ENCODE data around the gene INHBE.

The INHBE gene

DNA sequence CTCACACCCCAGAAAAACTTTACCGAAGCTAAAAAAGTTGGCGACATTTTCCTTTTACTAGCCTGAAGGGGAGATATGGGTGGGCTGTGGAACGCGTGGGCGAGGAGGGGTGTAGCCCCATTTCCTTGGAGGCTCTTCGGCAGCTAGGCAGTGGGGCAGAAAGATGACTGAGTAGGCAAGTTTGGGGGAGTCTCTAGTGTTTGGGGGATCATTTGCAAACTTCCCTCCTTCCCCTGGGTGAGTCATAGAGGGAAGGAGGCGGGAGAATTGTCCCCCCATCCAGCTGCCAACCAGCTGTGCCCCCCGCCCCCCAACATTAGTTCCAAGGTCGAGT, 6.8 kb downstream of the INHBE start:
- DNase-seq = no peak

DNA sequence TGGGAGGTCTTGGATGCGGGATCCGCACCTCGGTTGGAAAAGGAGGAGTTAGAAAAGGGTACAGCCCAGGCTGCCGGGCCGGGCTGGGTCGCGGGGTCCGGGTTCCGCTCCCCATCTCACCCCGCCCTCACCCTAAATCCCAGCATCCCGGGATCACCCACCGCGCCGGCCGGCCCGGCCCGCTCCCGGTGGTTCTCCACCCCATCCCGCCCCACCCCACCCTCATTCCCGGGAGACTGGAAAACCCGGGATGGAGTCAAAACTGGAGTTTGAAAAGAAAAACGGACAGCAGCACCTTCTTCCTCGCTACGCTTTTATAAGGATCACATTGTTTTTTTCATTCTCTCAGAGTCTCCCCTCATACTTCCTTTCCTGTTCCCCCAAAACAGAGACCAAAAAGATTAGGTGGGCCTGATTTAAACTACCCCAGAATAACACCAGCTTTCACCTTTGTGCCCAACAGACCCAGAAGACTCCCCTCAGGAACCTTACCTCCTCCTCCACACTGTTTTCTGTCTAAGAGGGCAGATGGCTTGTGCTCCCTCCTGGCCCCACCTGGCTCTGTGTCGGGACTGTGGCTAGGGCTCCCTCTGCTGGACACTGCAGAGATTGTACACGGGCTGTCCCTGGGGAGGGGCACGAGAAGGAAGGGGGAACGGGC, 7.3 kb downstream of the INHBE start:
- peak; percentile 82 to 86 for DNase-seq

DNA sequence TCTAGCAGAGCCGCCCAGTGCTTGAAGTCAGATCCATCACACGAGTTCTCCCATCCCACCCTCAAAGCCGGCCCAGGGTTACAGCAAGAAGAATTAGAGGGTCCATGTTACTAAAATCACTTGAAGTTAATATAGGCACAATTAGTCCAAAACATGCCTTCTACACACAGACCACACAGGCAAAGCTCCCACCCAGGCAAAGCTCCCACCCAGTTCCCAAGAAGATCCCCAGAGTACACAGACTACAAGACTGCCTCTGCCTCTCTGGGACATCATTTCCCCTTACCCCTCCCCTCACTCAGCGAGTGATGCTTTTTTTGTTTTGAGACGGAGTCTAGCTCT, 7.8 kb downstream of the INHBE start:
- DNase-seq = no peak

DNA sequence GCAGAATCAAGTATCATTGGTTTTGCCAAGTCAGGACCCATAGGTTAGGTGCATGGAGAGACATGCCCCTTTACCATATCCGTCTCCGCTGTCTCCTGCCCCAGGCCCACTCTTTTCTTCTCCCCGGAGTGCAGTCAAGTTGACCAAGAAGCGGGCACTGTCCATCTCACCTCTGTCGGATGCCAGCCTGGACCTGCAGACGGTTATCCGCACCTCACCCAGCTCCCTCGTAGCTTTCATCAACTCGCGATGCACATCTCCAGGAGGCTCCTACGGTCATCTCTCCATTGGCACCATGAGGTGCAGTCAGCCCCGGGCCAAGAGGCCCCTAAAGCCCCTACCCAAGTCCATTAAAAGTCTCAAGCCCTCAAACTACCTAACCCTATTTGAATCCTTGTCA, 9.5 kb downstream of the INHBE start:
- DNase-seq = no peak

DNA sequence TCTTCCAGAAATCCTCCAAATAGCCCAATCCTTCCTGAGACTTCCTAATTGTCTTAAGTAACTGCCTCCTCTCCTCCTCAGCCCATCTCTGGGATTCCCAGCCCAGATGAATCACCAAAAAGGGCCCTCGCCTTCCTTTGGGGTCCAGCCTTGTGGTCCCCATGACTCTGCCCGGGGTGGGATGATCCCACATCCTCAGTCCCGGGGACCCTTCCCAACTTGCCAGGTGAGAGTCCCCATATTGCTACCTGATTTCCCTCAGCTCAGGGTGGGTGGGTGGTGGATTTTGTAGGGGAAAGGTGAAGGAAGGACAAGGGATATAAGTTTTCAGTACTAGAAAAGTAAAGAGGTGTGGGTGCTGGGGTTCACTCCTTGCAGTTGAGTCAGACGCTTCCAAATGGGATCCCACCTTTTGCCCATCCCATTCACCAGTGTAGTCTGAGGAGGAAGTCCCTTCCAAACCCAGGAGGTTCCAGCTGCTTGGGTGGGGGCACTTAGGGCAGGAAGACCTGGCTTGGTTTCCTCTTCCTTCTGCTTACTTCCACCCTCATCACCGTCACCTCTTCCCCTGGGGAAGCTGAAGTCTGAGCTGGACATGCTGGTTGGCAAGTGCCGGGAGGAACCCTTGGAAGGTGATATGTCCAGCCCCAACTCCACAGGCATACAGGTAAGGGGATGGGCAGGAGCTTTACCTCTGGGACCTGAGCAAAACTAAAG, 10.1 kb downstream of the INHBE start:
- DNase-seq = no peak

DNA sequence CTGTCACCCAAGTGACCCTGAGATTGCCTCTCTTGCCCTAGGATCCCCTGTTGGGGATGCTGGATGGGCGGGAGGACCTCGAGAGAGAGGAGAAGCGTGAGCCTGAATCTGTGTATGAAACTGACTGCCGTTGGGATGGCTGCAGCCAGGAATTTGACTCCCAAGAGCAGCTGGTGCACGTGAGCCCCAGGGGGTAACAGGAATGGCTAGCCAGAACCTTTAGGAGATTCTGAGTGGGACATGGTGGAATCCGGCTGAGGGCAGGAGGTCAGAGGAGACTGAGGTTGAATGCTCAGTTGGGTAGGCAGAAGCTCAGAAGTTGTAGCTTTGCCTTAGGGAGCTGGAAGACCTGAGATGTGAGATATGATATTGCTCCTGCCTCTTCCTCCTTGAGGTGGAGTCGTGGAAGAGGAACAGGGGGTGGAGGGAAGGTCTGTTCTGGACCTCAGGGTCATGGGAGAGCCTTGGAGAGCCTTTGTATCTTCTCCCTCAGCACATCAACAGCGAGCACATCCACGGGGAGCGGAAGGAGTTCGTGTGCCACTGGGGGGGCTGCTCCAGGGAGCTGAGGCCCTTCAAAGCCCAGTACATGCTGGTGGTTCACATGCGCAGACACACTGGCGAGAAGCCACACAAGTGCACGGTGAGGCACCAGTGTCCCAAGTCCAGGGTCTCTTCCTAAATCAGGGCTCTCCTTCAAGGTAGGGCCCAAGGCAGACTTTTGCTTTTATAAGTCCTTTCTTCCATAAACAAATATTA, 10.8 kb downstream of the INHBE start:
- no peak for DNase-seq

DNA sequence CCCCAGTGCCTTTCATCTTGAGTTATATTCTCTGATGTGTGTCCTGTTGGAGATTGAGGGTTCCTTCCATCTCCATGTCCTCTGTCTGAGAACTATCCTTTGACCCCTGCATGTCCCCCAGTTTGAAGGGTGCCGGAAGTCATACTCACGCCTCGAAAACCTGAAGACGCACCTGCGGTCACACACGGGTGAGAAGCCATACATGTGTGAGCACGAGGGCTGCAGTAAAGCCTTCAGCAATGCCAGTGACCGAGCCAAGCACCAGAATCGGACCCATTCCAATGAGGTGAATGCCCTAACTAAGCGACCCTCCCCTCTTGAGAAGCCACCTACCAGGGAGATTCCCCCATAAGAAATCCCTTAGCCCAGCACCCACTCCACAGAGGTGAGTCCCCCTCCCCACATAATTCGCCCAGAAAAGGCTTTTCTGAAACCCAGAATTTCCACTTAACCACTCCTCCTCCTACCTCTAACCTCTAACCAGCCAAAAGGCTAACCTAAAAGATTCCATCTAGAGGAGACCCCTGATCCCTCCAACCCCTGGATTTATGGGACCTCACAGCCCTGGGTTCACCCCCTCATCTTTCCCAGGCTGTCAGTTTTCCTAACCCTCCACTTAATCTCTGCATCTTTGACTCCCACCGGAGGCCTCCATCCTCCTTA, 12.2 kb downstream of the INHBE start:
- no peak for DNase-seq

DNA sequence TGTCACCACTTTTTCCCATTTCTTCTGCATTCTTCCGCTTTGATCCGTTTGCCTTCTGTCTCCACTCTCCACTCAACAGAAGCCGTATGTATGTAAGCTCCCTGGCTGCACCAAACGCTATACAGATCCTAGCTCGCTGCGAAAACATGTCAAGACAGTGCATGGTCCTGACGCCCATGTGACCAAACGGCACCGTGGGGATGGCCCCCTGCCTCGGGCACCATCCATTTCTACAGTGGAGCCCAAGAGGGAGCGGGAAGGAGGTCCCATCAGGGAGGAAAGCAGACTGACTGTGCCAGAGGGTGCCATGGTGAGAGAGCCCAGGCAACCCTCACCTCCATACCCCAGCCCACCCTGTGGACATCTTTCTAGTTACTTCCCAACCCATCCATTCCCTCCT, 12.8 kb downstream of the INHBE start:
- DNase-seq = no peak

DNA sequence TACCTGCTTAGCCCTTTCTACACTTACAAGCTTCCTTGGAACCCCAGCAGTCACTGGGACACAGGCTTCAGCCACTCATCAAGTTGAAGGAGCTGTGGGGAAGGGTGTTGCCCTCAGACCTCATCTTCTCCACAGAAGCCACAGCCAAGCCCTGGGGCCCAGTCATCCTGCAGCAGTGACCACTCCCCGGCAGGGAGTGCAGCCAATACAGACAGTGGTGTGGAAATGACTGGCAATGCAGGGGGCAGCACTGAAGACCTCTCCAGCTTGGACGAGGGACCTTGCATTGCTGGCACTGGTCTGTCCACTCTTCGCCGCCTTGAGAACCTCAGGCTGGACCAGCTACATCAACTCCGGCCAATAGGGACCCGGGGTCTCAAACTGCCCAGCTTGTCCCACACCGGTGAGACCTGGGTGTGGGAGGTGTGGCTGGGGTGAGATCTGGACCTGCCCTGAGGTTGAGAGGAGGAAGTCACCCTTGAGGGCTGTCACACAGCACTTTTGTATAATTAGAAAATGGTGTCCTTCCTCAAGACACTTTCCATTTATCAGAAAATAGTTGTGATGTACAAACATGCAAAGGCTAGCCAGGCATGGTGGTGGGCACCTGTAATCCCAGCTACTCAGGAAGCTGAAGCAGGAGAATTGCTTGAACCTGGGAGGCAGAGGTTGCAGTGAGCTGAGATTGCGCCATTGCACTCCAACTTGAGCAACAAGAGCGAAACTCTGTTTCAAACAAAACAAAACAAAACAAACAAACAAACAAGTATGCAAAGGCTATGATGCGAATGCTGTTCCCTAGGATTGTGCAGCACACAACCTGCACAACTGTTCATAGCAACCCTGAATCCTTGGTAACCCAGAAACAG, 14.4 kb downstream of the INHBE start:
- DNase-seq = no peak

DNA sequence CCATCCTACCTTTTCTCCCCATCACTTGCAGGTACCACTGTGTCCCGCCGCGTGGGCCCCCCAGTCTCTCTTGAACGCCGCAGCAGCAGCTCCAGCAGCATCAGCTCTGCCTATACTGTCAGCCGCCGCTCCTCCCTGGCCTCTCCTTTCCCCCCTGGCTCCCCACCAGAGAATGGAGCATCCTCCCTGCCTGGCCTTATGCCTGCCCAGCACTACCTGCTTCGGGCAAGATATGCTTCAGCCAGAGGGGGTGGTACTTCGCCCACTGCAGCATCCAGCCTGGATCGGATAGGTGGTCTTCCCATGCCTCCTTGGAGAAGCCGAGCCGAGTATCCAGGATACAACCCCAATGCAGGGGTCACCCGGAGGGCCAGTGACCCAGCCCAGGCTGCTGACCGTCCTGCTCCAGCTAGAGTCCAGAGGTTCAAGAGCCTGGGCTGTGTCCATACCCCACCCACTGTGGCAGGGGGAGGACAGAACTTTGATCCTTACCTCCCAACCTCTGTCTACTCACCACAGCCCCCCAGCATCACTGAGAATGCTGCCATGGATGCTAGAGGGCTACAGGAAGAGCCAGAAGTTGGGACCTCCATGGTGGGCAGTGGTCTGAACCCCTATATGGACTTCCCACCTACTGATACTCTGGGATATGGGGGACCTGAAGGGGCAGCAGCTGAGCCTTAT, 15.3 kb downstream of the INHBE start:
- no peak for DNase-seq

DNA sequence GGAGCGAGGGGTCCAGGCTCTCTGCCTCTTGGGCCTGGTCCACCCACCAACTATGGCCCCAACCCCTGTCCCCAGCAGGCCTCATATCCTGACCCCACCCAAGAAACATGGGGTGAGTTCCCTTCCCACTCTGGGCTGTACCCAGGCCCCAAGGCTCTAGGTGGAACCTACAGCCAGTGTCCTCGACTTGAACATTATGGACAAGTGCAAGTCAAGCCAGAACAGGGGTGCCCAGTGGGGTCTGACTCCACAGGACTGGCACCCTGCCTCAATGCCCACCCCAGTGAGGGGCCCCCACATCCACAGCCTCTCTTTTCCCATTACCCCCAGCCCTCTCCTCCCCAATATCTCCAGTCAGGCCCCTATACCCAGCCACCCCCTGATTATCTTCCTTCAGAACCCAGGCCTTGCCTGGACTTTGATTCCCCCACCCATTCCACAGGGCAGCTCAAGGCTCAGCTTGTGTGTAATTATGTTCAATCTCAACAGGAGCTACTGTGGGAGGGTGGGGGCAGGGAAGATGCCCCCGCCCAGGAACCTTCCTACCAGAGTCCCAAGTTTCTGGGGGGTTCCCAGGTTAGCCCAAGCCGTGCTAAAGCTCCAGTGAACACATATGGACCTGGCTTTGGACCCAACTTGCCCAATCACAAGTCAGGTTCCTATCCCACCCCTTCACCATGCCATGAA, 16.0 kb downstream of the INHBE start:
- no peak for DNase-seq

DNA sequence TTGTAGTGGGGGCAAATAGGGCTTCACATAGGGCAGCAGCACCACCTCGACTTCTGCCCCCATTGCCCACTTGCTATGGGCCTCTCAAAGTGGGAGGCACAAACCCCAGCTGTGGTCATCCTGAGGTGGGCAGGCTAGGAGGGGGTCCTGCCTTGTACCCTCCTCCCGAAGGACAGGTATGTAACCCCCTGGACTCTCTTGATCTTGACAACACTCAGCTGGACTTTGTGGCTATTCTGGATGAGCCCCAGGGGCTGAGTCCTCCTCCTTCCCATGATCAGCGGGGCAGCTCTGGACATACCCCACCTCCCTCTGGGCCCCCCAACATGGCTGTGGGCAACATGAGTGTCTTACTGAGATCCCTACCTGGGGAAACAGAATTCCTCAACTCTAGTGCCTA, 16.6 kb downstream of the INHBE start:
- no peak for DNase-seq

DNA sequence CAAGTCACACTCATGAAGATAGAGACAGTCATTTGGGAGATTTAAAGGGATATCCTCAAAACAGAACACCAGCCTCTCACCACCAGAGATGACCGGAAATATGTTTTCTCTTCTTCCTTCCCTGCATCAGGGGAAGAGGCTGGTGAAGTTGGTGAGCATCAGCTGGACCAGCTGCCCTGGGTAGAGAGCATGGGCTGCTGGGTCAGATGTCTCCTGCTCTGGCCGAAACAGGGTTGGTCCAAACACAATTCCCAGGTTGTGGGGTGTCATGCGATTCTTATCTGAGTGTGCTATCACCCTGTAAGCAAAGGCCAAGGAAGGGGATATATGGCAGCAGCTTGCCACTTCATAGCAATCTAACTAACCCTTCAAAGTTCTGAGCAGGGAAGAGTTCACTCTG, 17.3 kb downstream of the INHBE start:
- no peak for DNase-seq

DNA sequence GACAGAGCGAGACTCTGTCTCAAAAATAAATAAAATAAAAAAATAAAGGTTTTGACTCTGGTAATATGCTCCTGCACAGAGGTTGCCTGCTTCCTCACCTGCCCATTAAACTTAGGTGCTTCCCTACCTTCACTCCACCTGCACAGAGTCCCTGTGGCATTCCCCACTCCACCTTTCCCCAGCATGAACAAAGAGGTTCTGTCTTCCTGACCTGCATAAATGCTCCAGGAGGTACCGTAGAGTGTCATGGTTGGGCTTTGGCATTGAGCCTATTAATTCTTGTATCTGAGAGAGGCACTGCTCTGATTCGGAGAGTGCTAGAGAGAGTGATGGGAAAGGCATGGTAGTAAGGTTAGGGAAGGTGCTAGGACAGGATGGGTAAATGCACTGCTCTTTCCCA, 18.3 kb downstream of the INHBE start:
- no peak for DNase-seq

DNA sequence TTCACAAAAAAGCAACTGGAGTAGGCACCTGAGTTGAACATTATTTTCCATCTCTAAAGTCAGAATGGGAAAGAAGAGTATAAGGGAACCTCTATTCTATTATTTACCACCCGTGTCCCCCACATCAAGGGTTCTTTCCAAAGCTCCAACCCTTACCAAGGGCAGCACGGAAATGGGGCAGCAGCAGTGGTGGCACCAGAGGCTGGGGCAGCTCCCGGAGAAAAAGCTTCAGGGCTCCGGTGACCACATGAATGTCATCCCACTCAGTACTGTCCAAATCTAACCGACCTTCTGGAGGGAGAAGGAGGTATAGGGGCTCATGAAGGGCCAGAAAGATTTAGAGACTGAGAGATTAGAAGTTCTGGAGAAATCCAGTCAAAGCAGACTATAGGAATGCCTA, 18.8 kb downstream of the INHBE start:
- DNase-seq = no peak

DNA sequence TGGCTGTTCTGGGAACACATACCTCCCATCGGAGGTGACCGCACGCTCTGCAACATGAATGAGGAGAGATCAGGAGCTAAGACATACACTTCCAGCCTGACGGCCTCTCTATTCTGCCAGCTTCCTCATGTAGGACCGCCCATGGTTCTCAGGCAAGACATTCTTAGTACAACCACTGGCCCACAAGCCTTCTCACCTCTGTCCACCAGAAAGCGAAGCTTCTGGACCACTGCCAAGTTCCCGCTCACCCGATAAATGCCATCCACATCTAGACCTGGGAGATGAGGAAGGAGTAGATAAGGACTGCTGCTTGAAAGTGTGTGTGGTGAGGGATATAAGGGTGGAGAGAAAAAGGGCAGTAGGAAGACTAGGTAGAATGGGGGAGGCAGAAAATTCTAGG, 19.3 kb downstream of the INHBE start:
- no peak for DNase-seq

DNA sequence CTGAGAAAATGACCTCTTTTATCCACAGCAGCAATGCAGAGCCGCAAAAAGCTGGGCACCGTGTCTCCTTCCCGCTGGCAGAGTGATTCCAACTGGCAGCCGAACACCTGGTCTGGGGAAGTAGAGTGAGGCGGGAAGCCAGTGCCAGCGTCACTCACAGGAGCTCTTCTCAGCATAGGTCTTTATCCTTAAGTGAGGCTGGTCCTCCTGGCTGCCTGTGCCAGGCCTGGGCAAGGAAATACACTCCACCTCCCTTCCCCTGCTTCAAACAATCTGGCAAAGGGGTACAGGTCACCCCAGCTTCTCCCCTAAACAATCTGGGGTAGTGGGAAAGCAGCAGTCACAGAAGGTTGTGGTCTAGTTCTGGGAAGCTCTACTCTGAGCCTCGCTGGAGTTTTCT, 19.8 kb downstream of the INHBE start:
- no peak for DNase-seq

DNA sequence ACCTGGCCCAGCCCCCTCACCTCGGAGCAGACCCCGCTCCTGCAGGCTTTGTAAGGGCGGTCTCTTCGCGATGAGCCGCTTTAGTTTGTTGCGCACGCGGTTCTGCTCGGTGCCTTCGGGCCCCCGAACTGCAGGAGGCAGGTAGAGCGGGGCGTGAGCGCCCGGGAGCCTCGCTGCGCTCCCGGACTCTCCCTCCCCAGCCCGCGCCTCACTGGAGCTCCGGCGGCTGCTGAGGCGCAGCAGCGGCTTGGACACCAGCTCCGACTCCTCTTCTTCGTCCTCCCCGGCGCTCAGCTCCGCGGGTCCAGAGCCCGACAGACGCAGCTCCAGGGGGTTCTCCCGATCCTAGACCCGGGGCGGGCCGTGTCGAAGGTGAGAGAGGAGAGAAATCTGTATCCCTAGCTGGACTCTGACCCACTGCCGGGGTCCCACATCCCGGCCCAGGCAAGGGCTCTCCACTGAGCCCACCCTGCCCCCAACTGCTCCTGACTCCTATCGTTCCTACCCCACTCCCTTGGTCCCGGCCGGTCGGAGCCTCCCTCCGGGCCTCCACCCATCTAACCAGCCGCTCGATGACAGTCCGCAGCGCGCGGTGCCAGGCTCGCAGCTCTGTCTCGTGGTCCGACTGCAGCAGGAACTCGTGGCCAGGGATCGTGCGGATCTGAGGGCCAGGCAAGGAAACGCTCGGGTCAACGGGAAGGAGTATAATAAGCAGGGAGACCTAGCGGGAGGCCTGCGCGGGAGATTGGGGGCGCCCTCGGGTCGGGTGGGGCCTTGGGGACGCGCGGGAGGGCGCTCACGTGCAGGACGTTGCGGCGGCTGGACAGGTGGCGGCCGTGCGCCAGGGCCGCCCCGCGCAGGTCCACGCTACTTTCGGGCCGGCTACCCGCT, 20.4 kb downstream of the INHBE start:
- no peak for DNase-seq

DNA sequence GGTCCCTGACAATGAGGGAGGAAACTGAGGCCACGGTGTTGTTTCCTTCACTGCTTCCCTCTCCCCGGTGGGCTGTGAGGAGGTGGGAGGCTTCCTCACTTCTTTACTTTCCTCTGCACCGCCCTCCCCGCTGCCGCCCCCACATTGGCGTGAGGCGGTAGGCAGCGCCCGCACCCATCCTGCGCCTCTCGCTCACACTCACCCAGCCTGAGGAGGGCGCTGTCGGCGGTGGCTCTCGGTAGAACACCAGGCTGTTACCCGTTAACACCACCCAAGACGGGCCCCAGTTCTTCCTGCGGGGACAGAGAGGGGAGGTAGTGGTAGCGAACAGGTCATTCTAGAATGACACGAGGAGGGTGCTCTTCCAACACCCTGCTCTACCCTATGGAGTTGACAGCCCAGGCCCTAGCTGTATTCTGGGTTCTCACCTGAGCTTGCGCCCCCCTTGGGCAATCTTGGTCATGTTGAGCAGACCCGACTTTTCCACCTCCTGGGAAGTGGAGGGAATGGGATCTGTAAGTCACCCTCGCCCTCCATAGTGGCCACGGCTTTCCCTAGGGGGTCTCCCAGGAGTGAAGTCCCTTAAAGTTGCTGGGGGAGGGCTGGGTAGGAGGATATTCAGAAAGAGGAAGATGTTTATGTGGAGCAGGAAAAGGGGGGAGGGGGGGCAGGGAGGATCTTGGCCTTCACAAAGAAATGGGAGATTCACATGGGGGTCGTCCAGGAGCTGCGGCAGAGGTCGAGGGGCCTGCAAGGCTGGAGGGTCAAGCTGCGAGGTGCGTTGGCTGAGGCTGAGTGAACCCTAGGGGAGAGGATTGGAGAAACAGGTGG, 21.3 kb downstream of the INHBE start:
- DNase-seq = peak in 1 of 2 experiments; percentile 28
